ENCODE data around the gene JAG1.

Gene JAG1

GRCh38 chr20:10644458-10645204 lies 29.2 kb downstream of the JAG1 start:
- no peak overlapping the region for H2BK5ac ChIP-seq (ENCODE audit: low read length)
- no peak overlapping the region for H3K4me2 ChIP-seq (ENCODE audit: low read length)
- no peak overlapping the region for H4K8ac ChIP-seq (ENCODE audit: low read depth, low read length)
- H3K27ac ChIP-seq (ENCODE audit: low read depth, low read length): no peak overlapping the region
- no peak overlapping the region for H3K9ac ChIP-seq (ENCODE audit: low read length)
- DNase-seq: peak; percentile 49
- no peak overlapping the region for H4K5ac ChIP-seq (ENCODE audit: low read length)
- H2BK15ac ChIP-seq (replicated peaks; ENCODE audit: low read depth): no peak overlapping the region
- H3K4me1 ChIP-seq (ENCODE audit: control insufficient read depth, low read depth, low read length): peaks cover 18% of the 10 kb centered on the region
- no peak overlapping the region for H3K18ac ChIP-seq (ENCODE audit: low read length)
- H3K4ac ChIP-seq (ENCODE audit: low read depth, low read length): no peak overlapping the region
- H3K56ac ChIP-seq (ENCODE audit: low read length): no peak overlapping the region
- no peak overlapping the region for H2BK120ac ChIP-seq (ENCODE audit: low read depth, low read length)
- H3K27me3 ChIP-seq (ENCODE audit: insufficient read depth, low read length, poor library complexity): no peaks in the 10 kb centered on the region
- H3K4me3 ChIP-seq (ENCODE audit: low read length): no peak overlapping the region
- H3K23ac ChIP-seq (ENCODE audit: low read length): no peak overlapping the region
- H3K36me3 ChIP-seq (ENCODE audit: control insufficient read depth, insufficient read depth, low read length): no peaks in the 10 kb centered on the region
- no CpG with 5 or more reads among the region's 14 CpGs for WGBS (ENCODE audit: extremely low coverage, insufficient coverage, low lambda C conversion rate)
- H3K79me2 ChIP-seq (ENCODE audit: control insufficient read depth, insufficient read depth, low read length): no peaks in the 10 kb centered on the region
- H2AK5ac ChIP-seq (ENCODE audit: low read length): no peak overlapping the region
- H3K79me1 ChIP-seq (ENCODE audit: low read length): no peaks in the 10 kb centered on the region

GRCh38 chr20:10643560-10643873 lies 30.3 kb downstream of the JAG1 start:
- Histone ChIP-seq H3K27me3 (ENCODE audit: insufficient read depth, low read length, poor library complexity) (no peaks in the 10 kb centered on the region), H2BK120ac (ENCODE audit: low read depth, low read length) (no peak overlapping the region), H3K79me1 (ENCODE audit: low read length) (no peaks in the 10 kb centered on the region), H3K9ac (ENCODE audit: low read length) (no peak overlapping the region), H3K4me2 (ENCODE audit: low read length) (no peak overlapping the region), H3K23ac (ENCODE audit: low read length) (no peak overlapping the region), H3K4me1 (ENCODE audit: control insufficient read depth, low read depth, low read length) (peaks cover 11% of the 10 kb centered on the region), H3K27ac (ENCODE audit: low read depth, low read length) (no peak overlapping the region), H3K4ac (ENCODE audit: low read depth, low read length) (no peak overlapping the region), H2AK5ac (ENCODE audit: low read length) (no peak overlapping the region), H3K56ac (ENCODE audit: low read length) (no peak overlapping the region), H4K8ac (ENCODE audit: low read depth, low read length) (no peak overlapping the region), H3K4me3 (ENCODE audit: low read length) (no peak overlapping the region), H3K18ac (ENCODE audit: low read length) (no peak overlapping the region), H3K79me2 (ENCODE audit: control insufficient read depth, insufficient read depth, low read length) (no peaks in the 10 kb centered on the region), H2BK15ac (replicated peaks; ENCODE audit: low read depth) (no peak overlapping the region), H3K36me3 (ENCODE audit: control insufficient read depth, insufficient read depth, low read length) (no peaks in the 10 kb centered on the region), H4K5ac (ENCODE audit: low read length) (no peak overlapping the region), H2BK5ac (ENCODE audit: low read length) (no peak overlapping the region)
- no peak for DNase-seq
- no CpG with 5 or more reads among the region's 7 CpGs for WGBS (ENCODE audit: extremely low coverage, insufficient coverage, low lambda C conversion rate)

- Histone ChIP-seq H3K4me1 (ENCODE audit: control insufficient read depth, low read depth, low read length) (peaks cover 10% of the 10 kb centered on the region), H3K36me3 (ENCODE audit: control insufficient read depth, insufficient read depth, low read length) (no peaks in the 10 kb centered on the region), H3K27me3 (ENCODE audit: insufficient read depth, low read length, poor library complexity) (no peaks in the 10 kb centered on the region), H3K4ac (ENCODE audit: low read depth, low read length) (no peak overlapping the region), H3K79me1 (ENCODE audit: low read length) (no peaks in the 10 kb centered on the region), H3K56ac (ENCODE audit: low read length) (no peak overlapping the region), H4K5ac (ENCODE audit: low read length) (no peak overlapping the region), H3K4me3 (ENCODE audit: low read length) (no peak overlapping the region), H4K8ac (ENCODE audit: low read depth, low read length) (no peak overlapping the region), H3K9ac (ENCODE audit: low read length) (no peak overlapping the region), H3K27ac (ENCODE audit: low read depth, low read length) (no peak overlapping the region), H2BK5ac (ENCODE audit: low read length) (no peak overlapping the region), H2BK120ac (ENCODE audit: low read depth, low read length) (no peak overlapping the region), H3K23ac (ENCODE audit: low read length) (no peak overlapping the region), H2AK5ac (ENCODE audit: low read length) (no peak overlapping the region), H2BK15ac (replicated peaks; ENCODE audit: low read depth) (no peak overlapping the region), H3K4me2 (ENCODE audit: low read length) (no peak overlapping the region), H3K18ac (ENCODE audit: low read length) (no peak overlapping the region), H3K79me2 (ENCODE audit: control insufficient read depth, insufficient read depth, low read length) (no peaks in the 10 kb centered on the region)
- DNase-seq: no peak
- no CpG with 5 or more reads among the region's 4 CpGs for WGBS (ENCODE audit: extremely low coverage, insufficient coverage, low lambda C conversion rate)
Observed at GRCh38 chr20:10642856-10643559, 30.8 kb downstream of the JAG1 start.

GRCh38 chr20:10641893-10642292 lies 31.9 kb downstream of the JAG1 start:
- peaks cover 11% of the 10 kb centered on the region for H3K4me1 ChIP-seq (ENCODE audit: control insufficient read depth, low read depth, low read length)
- DNase-seq: no peak
- peak overlapping the region; percentile 37 for H3K56ac ChIP-seq (ENCODE audit: low read length)
- no peak overlapping the region for H3K23ac ChIP-seq (ENCODE audit: low read length)
- no peak overlapping the region for H3K4me2 ChIP-seq (ENCODE audit: low read length)
- no peak overlapping the region for H2BK120ac ChIP-seq (ENCODE audit: low read depth, low read length)
- peak overlapping the region; percentile 11 for H2BK5ac ChIP-seq (ENCODE audit: low read length)
- no peaks in the 10 kb centered on the region for H3K27me3 ChIP-seq (ENCODE audit: insufficient read depth, low read length, poor library complexity)
- H2BK15ac ChIP-seq (replicated peaks; ENCODE audit: low read depth): no peak overlapping the region
- no peak overlapping the region for H4K5ac ChIP-seq (ENCODE audit: low read length)
- no peak overlapping the region for H3K27ac ChIP-seq (ENCODE audit: low read depth, low read length)
- peak overlapping the region; percentile 9 for H2AK5ac ChIP-seq (ENCODE audit: low read length)
- no peaks in the 10 kb centered on the region for H3K36me3 ChIP-seq (ENCODE audit: control insufficient read depth, insufficient read depth, low read length)
- H3K79me2 ChIP-seq (ENCODE audit: control insufficient read depth, insufficient read depth, low read length): no peaks in the 10 kb centered on the region
- no peak overlapping the region for H3K9ac ChIP-seq (ENCODE audit: low read length)
- no peak overlapping the region for H4K8ac ChIP-seq (ENCODE audit: low read depth, low read length)
- no peak overlapping the region for H3K18ac ChIP-seq (ENCODE audit: low read length)
- no peaks in the 10 kb centered on the region for H3K79me1 ChIP-seq (ENCODE audit: low read length)
- WGBS (ENCODE audit: extremely low coverage, insufficient coverage, low lambda C conversion rate): no CpG with 5 or more reads among the region's 7 CpGs
- no peak overlapping the region for H3K4ac ChIP-seq (ENCODE audit: low read depth, low read length)
- no peak overlapping the region for H3K4me3 ChIP-seq (ENCODE audit: low read length)

GRCh38 chr20:10641467-10641866 lies 32.3 kb downstream of the JAG1 start:
- Histone ChIP-seq H3K9ac (ENCODE audit: low read length) (no peak overlapping the region), H3K56ac (ENCODE audit: low read length) (peak overlapping the region; percentile 37), H2AK5ac (ENCODE audit: low read length) (peak overlapping the region; percentile 9), H3K4ac (ENCODE audit: low read depth, low read length) (no peak overlapping the region), H3K4me3 (ENCODE audit: low read length) (no peak overlapping the region), H3K27me3 (ENCODE audit: insufficient read depth, low read length, poor library complexity) (no peaks in the 10 kb centered on the region), H3K36me3 (ENCODE audit: control insufficient read depth, insufficient read depth, low read length) (no peaks in the 10 kb centered on the region), H2BK15ac (replicated peaks; ENCODE audit: low read depth) (no peak overlapping the region), H2BK120ac (ENCODE audit: low read depth, low read length) (no peak overlapping the region), H3K23ac (ENCODE audit: low read length) (no peak overlapping the region), H3K18ac (ENCODE audit: low read length) (no peak overlapping the region), H3K79me2 (ENCODE audit: control insufficient read depth, insufficient read depth, low read length) (no peaks in the 10 kb centered on the region), H3K4me1 (ENCODE audit: control insufficient read depth, low read depth, low read length) (peaks cover 11% of the 10 kb centered on the region), H3K27ac (ENCODE audit: low read depth, low read length) (no peak overlapping the region), H4K5ac (ENCODE audit: low read length) (no peak overlapping the region), H3K4me2 (ENCODE audit: low read length) (no peak overlapping the region), H3K79me1 (ENCODE audit: low read length) (no peaks in the 10 kb centered on the region), H2BK5ac (ENCODE audit: low read length) (peak overlapping the region; percentile 11), H4K8ac (ENCODE audit: low read depth, low read length) (no peak overlapping the region)
- DNase-seq: no peak
- WGBS (ENCODE audit: extremely low coverage, insufficient coverage, low lambda C conversion rate): no CpG with 5 or more reads among the region's 12 CpGs
